GM23338 (cell line): ENCODE results near the gene SEZ6. TPM values are rescaled to one million over a fixed set of nuclear protein-coding genes. Genes with fewer than 3 reads are reported as not detected.
A peak's percentile ranks its signal among the peaks of the same experiment; 100 is the strongest.

Experiments used
- ATAC-seq: fragments of 200-7000 bp; cut with Tn5 transposase; 3 replicates; pipeline ENCODE4 v1.9.1; 2020
- DNase-seq: peaks from one replicate; pipeline ENCODE4 v3.0.0-alpha.2; 2015; ENCODE audit warnings: low spot score
- H2AFZ ChIP-seq: fragments of 200-600 bp; sonication (generic); 2 replicates; pipeline ENCODE4 v1.8.0; 2016; ENCODE audit warnings: antibody characterized with exemption, mild to moderate bottlenecking, moderate library complexity
- H3F3A ChIP-seq: fragments of 200-600 bp; sonication (generic); replicated peaks from 2 replicates; pipeline ENCODE4 v1.8.0; 2017; ENCODE audit warnings: antibody characterized with exemption, mixed run types, low read depth
- H3K27ac ChIP-seq: fragments of 200-600 bp; sonication (generic); 2 replicates; pipeline ENCODE4 v1.6.1; 2016; ENCODE audit warnings: low read depth
- H3K27me3 ChIP-seq: fragments of 200-600 bp; sonication (generic); 2 replicates; pipeline ENCODE4 v1.8.0; 2016; ENCODE audit warnings: mild to moderate bottlenecking, mixed run types, moderate library complexity; ENCODE audit not compliant: insufficient read depth
- H3K36me3 ChIP-seq: fragments of 200-600 bp; sonication (generic); 2 replicates; pipeline ENCODE4 v1.8.0; 2016; ENCODE audit warnings: mild to moderate bottlenecking; ENCODE audit not compliant: insufficient read depth
- H3K4me1 ChIP-seq: fragments of 200-600 bp; sonication (generic); 2 replicates; pipeline ENCODE4 v1.8.0; 2016; ENCODE audit warnings: mild to moderate bottlenecking, moderate library complexity; ENCODE audit not compliant: insufficient read depth
- H3K4me2 ChIP-seq: fragments of 200-600 bp; sonication (generic); 2 replicates; pipeline ENCODE4 v1.7.1; 2017; ENCODE audit warnings: mixed run types
- H3K4me3 ChIP-seq: fragments of 200-600 bp; sonication (generic); 2 replicates; pipeline ENCODE4 v1.6.1; 2016; ENCODE audit warnings: mixed run types
- H3K79me2 ChIP-seq: fragments of 200-600 bp; sonication (generic); replicated peaks from 2 replicates; pipeline ENCODE4 v1.8.0; 2017; ENCODE audit warnings: mild to moderate bottlenecking; ENCODE audit not compliant: insufficient read depth
- H3K9me2 ChIP-seq: fragments of 200-600 bp; sonication (generic); 2 replicates; pipeline ENCODE4 v1.8.0; 2017; ENCODE audit not compliant: insufficient read depth
- H4K20me1 ChIP-seq: fragments of 200-600 bp; sonication (generic); replicated peaks from 2 replicates; pipeline ENCODE4 v1.8.0; 2017; ENCODE audit warnings: mild to moderate bottlenecking; ENCODE audit not compliant: insufficient read depth
- H3K27ac Mint-ChIP-seq: 2 replicates; pipeline ENCODE4 v1.8.0; 2020; ENCODE audit warnings: inconsistent platforms, mild to moderate bottlenecking, moderate library complexity, mixed read lengths
- H3K27me3 Mint-ChIP-seq: 3 replicates; pipeline ENCODE4 v1.8.0; 2022; ENCODE audit warnings: low read depth, mild to moderate bottlenecking, moderate library complexity, mixed read lengths, inconsistent platforms; ENCODE audit not compliant: insufficient read depth, poor library complexity
- H3K36me3 Mint-ChIP-seq: 3 replicates; pipeline ENCODE4 v1.8.0; 2021; ENCODE audit warnings: low read depth, mild to moderate bottlenecking, inconsistent platforms, moderate library complexity, mixed read lengths
- H3K4me1 Mint-ChIP-seq: 3 replicates; pipeline ENCODE4 v1.8.0; 2020; ENCODE audit warnings: mild to moderate bottlenecking, inconsistent platforms, mixed read lengths
- H3K4me3 Mint-ChIP-seq: 3 replicates; pipeline ENCODE4 v1.8.0; 2021; ENCODE audit warnings: moderate library complexity, mild to moderate bottlenecking, inconsistent platforms, mixed read lengths
- H3K9me3 Mint-ChIP-seq: 3 replicates; pipeline ENCODE4 v1.8.0; 2020; ENCODE audit warnings: moderate library complexity, mild to moderate bottlenecking, inconsistent platforms, mixed read lengths
- JUNB ChIP-seq: IDR thresholded peaks from one replicate; pipeline ENCODE4 v1.6.1; 2016; ENCODE audit warnings: antibody characterized with exemption; ENCODE audit not compliant: unreplicated experiment
- NANOG ChIP-seq: IDR thresholded peaks from 2 replicates; pipeline ENCODE4 v1.6.1; 2016; ENCODE audit warnings: antibody characterized with exemption, borderline replicate concordance
- ZNF114 ChIP-seq: fragments of 250-450 bp; sonication (Bioruptor Pico); IDR thresholded peaks from 2 replicates; pipeline ENCODE4 v1.5.0; 2020; ENCODE audit warnings: mild to moderate bottlenecking, moderate library complexity
- polyA plus RNA-seq: library from polyadenylated mRNA; unstranded; fragments of >200 nt; fragmentation: Nextera tagmentation; extraction: Ambion mirVana; gene quantifications from 2 replicates; pipeline ENCODE4 v1.2.1, GENCODE V29; 2016
- total RNA-seq: library from RNA; depleted of rRNA; stranded (reverse); fragments of >200 nt; shearing (Covaris generic); gene quantifications from 2 replicates; pipeline ENCODE4 v1.2.3, GENCODE V29; 2014
- TF ChIP-seq, protein P1 (sequence below), 2 experiments: fragments of 200-600 bp in 1 of 2; sonication (generic) in 1 of 2; conservative IDR thresholded peaks; 2 replicates each; pipeline versions ENCODE4 v1.5.1 to v1.6.1; 2016 to 2017; ENCODE audit warnings: antibody characterized with exemption in 2 of 2, low read depth in 2 of 2, mild to moderate bottlenecking in 2 of 2, moderate library complexity in 1 of 2

SEZ6 gene
- total and polyA plus RNA-seq, 2 experiments from 2014 or later, result 1.0 to 6.5 TPM

DNA sequence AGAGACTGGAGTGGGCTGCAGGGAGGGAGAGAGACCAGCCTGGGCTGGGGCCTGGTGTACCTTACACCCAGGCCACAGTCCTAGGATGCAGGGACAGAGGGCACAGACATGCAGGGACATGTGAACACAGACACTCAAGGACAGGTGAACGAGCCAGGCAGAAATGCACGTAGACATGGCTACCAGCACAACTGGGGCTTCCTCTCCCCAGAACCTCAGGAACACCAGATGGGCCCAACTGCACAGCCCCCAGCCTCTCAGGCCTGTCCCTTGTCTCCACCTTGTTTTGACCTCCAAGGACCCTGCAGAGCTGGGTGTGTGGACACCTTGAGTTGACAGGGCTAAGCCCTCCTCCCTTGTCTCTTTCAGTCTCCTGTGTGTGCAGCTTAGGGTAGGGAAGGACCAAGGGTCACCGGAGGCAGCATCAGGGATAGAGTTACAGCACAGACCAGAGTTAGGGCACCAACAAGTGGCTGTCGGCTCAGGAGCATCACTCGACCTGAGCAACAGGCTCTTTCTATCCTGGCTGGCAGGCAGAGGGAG, 9.2 kb downstream of the SEZ6 start:
- Histone ChIP-seq H4K20me1 (no peaks in the 10 kb centered on the region), H3K27me3 (no peaks in the 10 kb centered on the region), H3K36me3 (no peaks in the 10 kb centered on the region), H3K9me2 (no peaks in the 10 kb centered on the region), H2AFZ (no peak overlapping the region), H3F3A (no peaks in the 10 kb centered on the region; the same call in 1 of the 2 replicates), H3K4me2 (no peak overlapping the region), H3K27ac (no peak overlapping the region), H3K4me1 (peaks cover 13% of the 10 kb centered on the region; the same call in 1 of the 2 replicates), H3K79me2 (no peaks in the 10 kb centered on the region), H3K4me3 (no peak overlapping the region)
- H3K27me3 Mint-ChIP-seq, result peaks cover 33% of the 10 kb centered on the region
- no peak overlapping the region for H3K27ac Mint-ChIP-seq
- TF ChIP-seq JUNB (no peak), ZNF114 (CRISPR knock-in tag) (no peak), NANOG (no peak)
- TF ChIP-seq, protein P1, sequence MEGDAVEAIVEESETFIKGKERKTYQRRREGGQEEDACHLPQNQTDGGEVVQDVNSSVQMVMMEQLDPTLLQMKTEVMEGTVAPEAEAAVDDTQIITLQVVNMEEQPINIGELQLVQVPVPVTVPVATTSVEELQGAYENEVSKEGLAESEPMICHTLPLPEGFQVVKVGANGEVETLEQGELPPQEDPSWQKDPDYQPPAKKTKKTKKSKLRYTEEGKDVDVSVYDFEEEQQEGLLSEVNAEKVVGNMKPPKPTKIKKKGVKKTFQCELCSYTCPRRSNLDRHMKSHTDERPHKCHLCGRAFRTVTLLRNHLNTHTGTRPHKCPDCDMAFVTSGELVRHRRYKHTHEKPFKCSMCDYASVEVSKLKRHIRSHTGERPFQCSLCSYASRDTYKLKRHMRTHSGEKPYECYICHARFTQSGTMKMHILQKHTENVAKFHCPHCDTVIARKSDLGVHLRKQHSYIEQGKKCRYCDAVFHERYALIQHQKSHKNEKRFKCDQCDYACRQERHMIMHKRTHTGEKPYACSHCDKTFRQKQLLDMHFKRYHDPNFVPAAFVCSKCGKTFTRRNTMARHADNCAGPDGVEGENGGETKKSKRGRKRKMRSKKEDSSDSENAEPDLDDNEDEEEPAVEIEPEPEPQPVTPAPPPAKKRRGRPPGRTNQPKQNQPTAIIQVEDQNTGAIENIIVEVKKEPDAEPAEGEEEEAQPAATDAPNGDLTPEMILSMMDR (conservative IDR thresholded peaks at IDR 0.05; ENCODE audit: low read depth in 2 of 2), result no peak
- H3K4me3 Mint-ChIP-seq, result no peak overlapping the region
- H3K9me3 Mint-ChIP-seq, result no peaks in the 10 kb centered on the region
- DNase-seq (no peak), ATAC-seq (peak; percentile 57)
- H3K36me3 Mint-ChIP-seq, result no peaks in the 10 kb centered on the region
- H3K4me1 Mint-ChIP-seq, result peaks cover 34% of the 10 kb centered on the region

DNA sequence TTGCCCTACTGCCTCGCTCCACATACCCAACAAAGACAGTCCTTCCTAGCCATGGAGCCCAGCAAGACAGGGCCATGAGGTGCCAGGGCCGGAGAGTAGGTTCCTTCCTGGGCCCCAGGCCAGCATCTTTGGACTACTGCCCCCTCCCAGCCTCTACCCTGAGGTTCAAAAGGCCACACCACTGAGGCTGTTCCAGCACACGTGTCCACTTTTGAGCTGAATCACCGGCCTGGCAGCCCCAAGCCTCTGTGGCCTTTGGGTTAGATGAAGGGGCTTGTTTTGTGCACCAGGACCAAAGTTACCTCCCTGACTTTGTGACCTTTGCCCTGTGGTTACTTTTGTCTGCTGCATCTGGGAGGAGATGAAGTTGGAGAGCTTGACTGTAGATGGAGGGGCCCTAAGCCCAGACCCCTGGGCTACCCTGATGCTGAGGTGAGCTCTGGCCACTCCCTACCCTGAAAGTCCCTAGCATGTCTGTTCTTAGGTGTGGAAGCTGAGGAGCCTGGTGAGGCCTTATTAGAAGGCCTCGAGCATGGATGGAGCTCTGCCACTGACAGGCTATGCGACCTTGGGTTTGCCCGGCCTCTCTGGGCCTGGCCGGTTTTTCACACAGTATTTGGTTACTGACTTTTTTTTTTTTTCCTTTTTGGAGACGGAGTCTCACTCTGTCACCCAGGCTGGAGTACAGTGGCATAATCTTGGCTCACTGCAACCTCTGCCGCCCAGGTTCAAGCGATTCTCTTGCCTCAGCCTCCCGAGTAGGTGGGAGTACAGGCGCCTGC, 12.0 kb downstream of the SEZ6 start:
- no peak for ATAC-seq
- no peaks in the 10 kb centered on the region for H3K36me3 ChIP-seq
- H3K27ac ChIP-seq, result no peak overlapping the region

More for the DNA sequence above, 12.0 kb downstream of the SEZ6 start:
- H3K4me1 ChIP-seq, result peaks cover 6% of the 10 kb centered on the region; the same call in 1 of the 2 replicates
- DNase-seq, result no peak
- Mint-ChIP-seq H3K27me3 (peaks cover 32% of the 10 kb centered on the region), H3K4me1 (peaks cover 26% of the 10 kb centered on the region), H3K36me3 (no peaks in the 10 kb centered on the region), H3K9me3 (0 out of 3 replicates have a peak, but pooled peaks cover 2% of the 10 kb centered on the region), H3K27ac (no peak overlapping the region), H3K4me3 (no peak overlapping the region)
- H3K79me2 ChIP-seq, result no peaks in the 10 kb centered on the region
- TF ChIP-seq ZNF114 (CRISPR knock-in tag), result no peak
- no peaks in the 10 kb centered on the region for H3K9me2 ChIP-seq
- H4K20me1 ChIP-seq, result no peaks in the 10 kb centered on the region
- no peaks in the 10 kb centered on the region for H3K27me3 ChIP-seq
- H2AFZ ChIP-seq, result no peak overlapping the region
- H3K4me2 ChIP-seq, result no peak overlapping the region
- H3F3A ChIP-seq, result no peaks in the 10 kb centered on the region
- no peak overlapping the region for H3K4me3 ChIP-seq
